Measurements from ENCODE around the gene LRRC3C.
A peak's percentile ranks its signal among the peaks of the same experiment; 100 is the strongest.

Gene LRRC3C

DNA sequence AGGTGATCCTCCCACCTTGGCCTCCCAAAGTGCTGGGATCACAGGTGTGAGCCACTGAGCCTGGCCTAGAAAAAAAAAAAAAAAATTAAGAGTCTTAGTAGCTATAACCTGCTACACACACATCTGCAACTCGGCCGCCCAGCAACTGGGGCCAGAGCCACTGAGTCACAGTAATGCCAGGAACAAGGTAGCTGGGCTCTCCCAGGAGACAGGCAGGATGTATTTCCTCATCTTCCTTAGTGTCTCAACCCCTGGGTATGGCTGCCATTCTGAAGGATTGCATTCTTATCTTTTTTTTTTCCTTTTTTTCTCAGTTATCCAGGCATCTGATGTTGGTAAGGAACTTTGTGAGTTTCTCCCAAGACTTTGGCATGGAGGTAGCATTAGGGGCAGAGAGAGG is 46.0 kb downstream of the LRRC3C start:
- no peak for DNase-seq (ENCODE audit: low read depth in 2 of 3, low spot score in 1 of 3)

DNA sequence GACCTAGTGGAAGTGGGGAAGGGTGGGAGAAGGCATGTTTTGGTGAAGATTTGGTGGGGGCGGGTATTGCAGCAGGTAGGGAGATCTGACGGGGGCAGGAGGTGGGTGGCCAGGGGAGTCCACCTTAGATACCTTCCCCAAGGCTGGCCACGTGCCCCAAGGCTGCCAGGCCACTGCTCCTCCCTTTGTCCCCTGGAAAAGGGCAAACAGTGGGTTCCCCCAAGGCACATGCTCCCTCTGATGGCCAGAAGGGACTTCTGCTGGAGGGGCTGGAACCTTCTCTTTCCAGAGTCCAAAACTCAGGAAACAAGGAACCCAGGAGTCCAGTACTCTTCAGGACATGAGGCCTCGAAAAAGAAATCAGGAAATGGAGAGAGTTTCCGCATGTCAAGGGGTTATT is 46.9 kb downstream of the LRRC3C start:
- DNase-seq (ENCODE audit: low read depth in 2 of 3, low spot score in 1 of 3) = no peak

DNA sequence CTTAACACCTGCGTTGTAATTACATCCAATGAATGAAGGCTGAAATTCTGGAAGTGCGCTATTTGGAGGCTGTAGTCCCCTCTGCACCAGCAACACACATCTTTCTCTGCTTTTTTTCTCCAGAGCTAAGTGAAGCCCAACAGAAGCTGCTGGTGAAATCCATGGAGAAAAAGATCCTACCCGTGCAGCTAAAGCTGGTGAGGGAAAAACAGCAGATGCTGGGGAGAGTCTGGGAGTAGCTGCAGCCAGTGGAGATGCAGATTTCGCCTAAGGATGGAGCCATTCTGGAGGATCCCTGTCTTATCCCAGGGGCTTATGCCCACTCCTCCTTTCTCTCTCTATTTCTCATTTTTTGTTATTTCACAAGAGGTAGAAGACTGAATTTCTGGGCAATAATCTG is 48.3 kb downstream of the LRRC3C start:
- DNase-seq (ENCODE audit: low read depth in 2 of 3, low spot score in 1 of 3) = no peak

DNA sequence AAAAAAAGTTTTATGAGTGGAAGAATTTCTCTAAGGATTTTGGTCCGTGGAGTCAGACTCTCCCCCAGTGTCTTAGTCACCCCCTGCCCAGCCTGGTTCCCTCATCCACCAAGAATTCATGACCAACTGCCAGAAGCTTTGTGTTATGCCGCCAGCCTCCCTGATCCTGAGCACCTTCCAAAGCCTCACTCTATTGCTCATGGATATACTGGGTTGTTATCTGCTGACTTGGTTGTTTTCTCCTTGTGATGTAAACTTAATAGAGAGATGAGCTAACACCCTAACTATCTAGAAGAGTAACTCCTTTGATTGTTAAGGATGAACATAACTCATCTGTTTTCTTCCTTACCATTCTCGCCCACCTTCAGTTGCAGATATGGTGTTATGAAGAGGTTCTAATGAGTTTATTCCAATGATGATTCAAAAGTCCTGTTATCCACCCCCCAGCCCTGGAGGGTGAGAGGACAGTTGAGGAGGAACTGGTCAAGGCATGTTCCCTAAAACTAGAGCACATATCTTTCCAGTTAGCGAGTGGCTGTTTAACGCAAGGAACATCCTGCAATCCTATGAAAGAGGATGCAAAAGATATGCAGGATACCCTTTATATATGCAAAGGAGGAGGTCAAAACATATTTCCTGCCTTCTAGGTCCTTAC is 51.6 kb downstream of the LRRC3C start:
- DNase-seq (ENCODE audit: low read depth in 2 of 3, low spot score in 1 of 3) = no peak

DNA sequence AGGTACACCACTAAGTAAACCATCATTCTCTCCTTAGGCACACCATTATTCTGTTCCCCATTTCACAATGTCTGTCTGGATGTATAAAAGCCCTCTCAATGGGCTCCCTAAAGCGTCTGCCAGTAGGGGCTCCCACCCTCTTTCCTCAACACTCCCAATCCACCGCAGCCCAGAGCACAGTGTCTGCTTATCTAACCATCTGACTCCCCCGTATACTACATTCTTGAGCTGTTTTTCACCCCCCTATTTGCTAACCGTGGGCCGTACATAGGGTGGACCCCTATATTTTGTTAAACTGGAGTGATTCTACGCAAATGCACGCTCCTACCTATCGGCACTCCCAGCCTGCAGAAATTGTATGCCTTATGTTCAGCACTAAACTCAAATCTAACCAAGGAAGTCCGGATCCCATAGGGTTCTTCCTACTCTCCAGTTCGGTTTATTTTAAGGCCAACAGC is 52.4 kb downstream of the LRRC3C start:
- peak in 2 of 3 donors; percentile 3 to 10 for DNase-seq (ENCODE audit: low read depth in 2 of 3, low spot score in 1 of 3)

DNA sequence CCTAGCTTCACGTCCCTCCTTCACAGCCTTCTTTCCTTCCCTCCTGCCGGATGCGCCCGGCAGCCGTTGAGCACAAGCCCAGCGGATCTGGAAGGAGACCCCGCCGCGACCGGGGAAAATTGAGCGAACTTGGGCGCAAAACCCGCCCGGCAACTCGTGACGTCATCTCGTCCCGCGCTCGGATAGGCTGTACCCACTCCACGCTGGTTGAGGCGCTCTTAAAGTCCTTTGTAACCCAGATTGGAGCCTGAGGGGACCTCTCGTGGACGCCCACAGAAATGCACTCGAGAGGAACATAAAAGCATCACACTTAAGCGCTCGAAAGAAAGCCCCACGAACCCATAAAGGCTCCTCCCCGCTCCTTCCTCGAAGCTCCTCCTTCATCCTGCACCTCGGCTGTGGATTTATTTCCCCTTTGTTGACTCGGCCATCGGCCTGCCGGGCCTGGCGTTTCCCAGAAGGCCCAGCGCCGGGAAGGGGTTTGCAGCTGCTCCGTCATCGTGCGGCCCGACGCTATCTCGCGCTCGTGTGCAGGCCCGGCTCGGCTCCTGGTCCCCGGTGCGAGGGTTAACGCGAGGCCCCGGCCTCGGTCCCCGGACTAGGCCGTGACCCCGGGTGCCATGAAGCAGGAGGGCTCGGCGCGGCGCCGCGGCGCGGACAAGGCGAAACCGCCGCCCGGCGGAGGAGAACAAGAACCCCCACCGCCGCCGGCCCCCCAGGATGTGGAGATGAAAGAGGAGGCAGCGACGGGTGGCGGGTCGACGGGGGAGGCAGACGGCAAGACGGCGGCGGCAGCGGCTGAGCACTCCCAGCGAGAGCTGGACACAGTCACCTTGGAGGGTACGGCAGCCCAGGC is 53.0 kb downstream of the LRRC3C start, which contains the start of gene PSMD3:
Gene PSMD3 (plus strand): TSS at position 457 of the 856 bp plus-strand sequence. CDS start 164 bp downstream, at position 621.
- peak; percentile 96 to 99 (median 96) for DNase-seq (ENCODE audit: low read depth in 2 of 3, low spot score in 1 of 3)

DNA sequence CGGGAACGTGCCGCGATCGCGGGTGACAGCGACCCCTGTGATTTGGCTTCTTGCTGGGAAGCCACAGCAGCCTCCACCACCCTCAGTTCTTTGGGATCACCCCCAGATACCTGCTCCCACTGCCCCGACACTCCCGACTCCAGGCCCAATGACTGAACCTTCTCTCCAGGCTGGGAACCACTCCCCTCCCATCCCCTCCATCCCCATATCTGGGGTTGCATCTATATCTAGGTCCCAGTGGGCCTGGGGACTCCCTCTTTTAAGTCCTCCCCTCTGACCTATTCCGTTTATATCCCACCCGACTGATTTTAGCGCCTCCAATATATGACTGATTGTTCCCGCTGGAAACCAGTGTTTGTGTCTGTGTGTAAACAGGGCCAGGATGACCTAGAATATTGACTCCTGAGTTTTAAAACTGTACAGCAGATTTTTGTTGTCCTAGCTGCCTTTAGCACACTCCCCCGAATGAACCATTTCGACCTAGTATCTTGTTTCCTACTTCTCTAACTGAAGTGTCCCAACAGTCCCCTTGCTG is 53.7 kb downstream of the LRRC3C start:
- no peak for DNase-seq (ENCODE audit: low read depth in 2 of 3, low spot score in 1 of 3)

DNA sequence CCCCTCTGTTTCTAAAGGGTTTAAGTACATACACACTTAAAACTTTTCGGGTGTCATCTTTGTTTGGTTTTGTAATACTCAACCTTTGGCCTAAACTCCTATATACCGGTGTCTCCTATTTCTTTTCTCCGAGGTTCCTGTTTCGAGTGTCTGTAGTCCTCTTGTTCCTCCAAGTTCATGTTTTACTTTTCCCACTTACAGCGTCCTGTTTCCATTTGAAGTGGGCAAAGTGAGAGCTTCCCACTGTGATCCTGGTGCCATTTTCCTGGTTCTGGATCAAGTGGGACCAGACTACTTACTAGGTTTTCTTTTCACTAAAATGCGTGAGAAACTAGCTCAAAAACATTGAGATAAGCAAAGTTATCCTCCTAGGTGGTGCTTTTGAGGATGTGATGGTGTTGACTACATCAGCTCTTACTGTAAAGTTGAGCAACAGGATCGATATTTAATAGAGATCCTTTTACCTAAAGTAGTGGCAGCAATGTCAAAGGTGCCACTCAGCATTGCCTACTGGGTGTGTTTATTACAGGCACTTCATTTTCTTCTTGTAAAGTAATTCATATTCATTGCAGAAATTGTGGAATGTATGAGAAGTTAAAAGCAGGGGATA is 54.3 kb downstream of the LRRC3C start:
- no peak for DNase-seq (ENCODE audit: low read depth in 2 of 3, low spot score in 1 of 3)

DNA sequence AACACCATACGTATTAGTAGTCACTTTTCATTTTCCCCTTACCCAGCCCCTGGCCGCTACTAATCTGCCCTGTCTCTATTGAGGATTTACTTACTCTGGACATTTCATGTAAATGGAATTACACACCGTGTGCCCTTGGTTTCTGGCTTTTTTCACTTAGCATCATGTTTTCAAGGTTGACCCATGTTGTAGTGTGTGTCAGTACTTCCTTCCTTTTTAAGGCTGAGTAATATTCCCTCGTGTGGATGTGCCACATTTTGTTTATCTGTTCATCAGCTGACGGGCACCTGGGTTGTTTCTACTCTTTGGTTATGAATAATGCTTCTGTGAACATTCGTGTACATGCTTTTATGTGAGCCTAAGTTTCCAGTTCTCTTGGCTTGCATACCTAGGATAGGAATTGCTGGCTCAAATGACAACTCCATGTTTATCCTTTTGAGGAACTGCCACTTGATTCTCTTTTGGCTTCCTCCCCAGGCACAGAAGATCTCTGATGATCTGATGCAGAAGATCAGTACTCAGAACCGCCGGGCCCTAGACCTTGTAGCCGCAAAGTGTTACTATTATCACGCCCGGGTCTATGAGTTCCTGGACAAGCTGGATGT is 60.8 kb downstream of the LRRC3C start:
- DNase-seq (ENCODE audit: low read depth in 2 of 3, low spot score in 1 of 3) = no peak

DNA sequence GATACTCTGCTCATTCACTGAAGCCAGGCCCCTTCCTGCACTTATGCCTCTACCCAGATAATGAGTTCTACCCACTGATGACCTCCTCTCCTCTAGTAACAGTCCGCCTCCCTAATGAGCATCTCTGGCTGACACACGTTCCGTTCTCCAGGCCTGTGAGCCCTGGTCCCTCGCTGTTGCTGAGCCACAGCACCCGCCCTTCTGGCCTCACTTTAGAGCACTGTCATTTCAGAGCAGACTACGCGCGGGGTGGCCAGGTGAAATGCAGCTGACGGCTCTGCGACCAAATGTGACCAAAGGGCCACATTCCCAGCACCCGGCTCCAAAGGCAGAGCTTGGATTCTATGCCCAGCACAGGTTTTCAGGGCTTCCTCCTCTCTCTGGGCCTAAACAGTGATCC is 66.9 kb downstream of the LRRC3C start:
- no peak for DNase-seq (ENCODE audit: low read depth in 2 of 3, low spot score in 1 of 3)

All from stimulated activated CD4-positive, alpha-beta T cell treated with anti-CD3 and anti-CD28 coated beads, Interleukin-12 subunit alpha, Interleukin-12 subunit beta, amount 100 ng/mL, for 48 hours (primary cell).